ENCODE results near the gene ARAF.

ARAF gene

GRCh38 chrX:47564438-47565085, 3.6 kb downstream of the ARAF start:
- DNase-seq (ENCODE audit: low spot score) = no peak

DNA sequence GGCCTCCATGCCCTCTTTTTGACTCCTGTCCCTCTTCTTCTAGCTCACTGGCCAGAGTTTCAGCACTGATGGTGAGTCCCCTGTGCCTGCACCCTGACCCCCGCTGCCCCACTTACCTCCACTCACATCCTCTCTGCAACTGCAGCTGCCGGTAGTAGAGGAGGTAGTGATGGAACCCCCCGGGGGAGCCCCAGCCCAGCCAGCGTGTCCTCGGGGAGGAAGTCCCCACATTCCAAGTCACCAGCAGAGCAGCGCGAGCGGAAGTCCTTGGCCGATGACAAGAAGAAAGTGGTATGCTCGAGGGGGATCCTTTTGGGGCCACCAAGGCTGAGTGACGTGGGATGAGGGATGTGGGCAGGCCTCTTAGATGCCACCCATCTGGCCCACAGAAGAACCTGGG, 5.8 kb downstream of the ARAF start:
- no peak for DNase-seq (ENCODE audit: low spot score)

- DNase-seq (ENCODE audit: low spot score) = no peak
Measured at GRCh38 chrX:47568656-47569295, 7.8 kb downstream of the ARAF start.

DNA sequence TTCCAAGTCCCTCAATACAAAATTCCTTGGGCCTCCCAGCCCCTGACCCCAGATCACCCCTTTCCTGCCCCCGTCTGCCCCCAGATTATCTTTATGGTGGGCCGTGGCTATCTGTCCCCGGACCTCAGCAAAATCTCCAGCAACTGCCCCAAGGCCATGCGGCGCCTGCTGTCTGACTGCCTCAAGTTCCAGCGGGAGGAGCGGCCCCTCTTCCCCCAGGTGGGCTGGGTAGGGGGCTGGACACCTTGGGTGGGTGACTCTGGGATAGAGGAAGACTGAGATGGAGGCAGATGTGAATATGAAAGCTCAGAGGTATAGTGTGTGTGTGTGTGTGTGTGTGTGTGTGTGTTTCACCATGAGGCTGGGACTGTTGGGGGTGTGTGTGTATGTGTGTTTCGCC, 9.8 kb downstream of the ARAF start:
- DNase-seq (ENCODE audit: low spot score) = no peak

DNA sequence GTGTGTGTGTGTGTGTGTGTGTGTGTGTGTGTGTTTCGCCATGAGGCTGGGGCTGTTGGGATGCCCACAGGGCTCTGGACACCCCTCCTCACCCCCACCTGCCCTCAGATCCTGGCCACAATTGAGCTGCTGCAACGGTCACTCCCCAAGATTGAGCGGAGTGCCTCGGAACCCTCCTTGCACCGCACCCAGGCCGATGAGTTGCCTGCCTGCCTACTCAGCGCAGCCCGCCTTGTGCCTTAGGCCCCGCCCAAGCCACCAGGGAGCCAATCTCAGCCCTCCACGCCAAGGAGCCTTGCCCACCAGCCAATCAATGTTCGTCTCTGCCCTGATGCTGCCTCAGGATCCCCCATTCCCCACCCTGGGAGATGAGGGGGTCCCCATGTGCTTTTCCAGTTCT, 10.2 kb downstream of the ARAF start:
- no peak for DNase-seq (ENCODE audit: low spot score)

DNA sequence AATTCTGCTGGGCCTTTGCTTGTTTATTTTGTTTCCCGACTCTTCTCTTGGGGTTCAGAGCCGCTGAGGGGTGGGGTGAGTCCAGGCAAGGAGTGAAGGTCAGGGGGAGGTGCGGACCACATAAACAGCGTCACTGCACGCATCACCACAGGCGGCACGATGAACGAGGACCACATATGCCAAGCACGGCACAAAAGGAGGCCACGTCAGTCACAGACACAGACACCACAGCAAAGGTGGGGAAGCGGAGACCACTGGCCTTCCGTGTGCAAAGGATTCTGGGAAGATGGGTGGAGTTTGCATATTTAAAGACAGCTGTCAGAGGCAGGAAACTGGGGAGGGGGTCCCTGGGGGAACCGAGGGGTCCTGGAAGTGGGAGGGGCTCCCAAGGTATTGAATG, 10.9 kb downstream of the ARAF start:
- DNase-seq (ENCODE audit: low spot score) = no peak

- no peak for DNase-seq (ENCODE audit: low spot score)
Measured at GRCh38 chrX:47572773-47573340, 11.9 kb downstream of the ARAF start.

GRCh38 chrX:47573341-47574075, 12.5 kb downstream of the ARAF start:
- no peak for DNase-seq (ENCODE audit: low spot score)

DNA sequence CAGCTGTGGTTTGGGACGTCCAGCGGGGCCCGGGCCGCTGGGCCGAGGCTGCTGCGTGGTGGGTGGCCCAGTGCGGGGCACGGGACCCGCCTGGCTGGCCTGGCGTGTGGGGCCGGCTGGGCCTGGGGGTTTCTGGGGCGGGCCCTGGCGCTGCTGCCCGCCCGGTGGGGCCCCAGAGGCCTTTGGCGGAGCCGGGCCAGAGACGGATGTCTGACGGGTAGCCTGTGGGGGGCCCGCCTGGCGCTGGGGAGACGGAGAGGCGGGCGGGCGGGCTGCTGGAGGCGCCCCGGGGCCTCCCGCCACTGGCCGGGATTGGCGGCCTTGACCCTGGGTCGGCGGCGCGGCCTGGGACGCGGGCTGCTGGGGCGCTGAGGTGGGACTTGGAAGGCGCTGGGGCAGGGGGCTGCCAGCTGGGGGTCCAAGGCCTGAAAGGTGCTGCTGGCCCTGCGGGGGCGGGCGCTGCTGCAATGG, 13.1 kb downstream of the ARAF start:
- DNase-seq (ENCODE audit: low spot score) = no peak

- DNase-seq (ENCODE audit: low spot score) = no peak
Measured at GRCh38 chrX:47574547-47575301, 13.7 kb downstream of the ARAF start.

DNA sequence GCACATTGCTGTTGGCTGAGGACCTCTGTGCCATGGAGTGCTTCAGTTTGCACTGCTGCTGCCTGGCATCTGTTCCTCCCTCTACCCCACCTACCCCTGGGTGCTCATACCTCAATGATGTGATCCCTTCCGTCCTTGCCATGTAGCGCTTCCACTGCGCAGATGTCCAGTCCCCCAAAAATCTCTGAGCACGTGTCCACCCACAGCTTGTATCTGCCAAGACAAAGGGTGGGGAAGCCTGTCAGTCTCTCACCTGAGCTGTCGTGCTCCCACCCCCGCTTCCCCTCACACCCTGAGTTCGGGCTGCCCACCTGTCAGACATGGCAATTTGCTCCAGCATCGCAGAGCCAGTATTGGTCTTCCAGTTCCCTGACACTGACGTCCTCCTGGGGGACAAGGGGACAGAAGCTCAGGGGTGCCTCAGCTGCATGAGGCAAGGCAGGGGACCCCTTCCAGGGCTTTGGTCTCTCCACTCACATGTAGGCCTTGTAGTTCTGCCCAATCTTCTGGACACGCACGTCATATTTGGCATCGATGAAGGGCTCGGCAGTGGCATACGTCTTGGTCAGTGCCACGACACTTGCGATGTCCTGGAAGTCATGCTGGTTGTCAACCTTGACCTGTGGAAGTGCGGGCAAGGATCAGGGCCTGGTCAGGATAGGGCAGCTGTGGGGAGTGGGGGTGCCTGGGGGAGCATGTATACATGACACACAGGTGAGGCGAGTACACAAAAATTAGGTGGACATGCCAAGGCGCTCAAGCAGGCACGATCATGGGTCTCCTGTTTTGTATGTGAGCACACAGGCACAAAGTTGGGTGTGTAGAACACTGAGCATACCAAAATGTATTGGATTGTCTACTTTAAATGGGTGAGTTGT, 15.3 kb downstream of the ARAF start:
- DNase-seq (ENCODE audit: low spot score) = no peak

DNA sequence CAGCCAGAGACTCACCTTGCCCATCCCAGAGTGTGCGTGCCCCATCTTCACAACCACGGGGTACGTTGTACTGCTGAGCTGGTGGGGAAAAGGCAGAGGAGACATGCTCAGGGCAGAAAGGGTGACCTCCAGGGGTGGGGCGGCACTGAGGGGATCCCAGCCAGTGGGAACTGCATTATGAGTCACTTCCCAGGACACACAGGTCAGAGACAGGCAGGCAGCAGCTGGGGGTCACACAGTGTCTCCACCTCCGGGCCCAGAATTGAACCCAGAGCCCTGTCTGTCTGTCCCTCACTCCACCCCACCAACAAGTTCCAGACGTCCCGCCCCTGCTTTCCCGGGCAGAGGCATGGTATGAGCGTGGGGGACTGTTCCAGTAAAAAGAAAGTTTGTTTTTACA, 16.4 kb downstream of the ARAF start:
- DNase-seq (ENCODE audit: low spot score) = no peak

DNA sequence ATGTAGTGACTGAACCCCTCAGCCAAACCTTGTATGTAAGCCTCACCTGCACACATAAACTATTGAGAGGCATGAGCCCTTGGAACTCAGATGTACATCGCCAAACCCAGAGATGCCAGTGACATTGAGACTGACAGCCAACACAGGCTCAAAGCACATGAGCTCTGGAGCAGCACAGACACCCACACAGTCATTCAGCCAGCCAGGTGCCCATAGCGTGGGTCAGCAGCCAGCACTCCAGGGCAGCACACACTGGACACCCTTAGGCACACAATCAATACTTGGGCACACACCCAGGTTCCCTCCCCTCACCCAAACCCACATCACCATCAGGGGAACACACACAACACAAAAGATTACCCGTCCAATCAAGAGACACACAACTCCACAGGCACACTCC, 16.9 kb downstream of the ARAF start:
- DNase-seq (ENCODE audit: low spot score) = no peak

DNA sequence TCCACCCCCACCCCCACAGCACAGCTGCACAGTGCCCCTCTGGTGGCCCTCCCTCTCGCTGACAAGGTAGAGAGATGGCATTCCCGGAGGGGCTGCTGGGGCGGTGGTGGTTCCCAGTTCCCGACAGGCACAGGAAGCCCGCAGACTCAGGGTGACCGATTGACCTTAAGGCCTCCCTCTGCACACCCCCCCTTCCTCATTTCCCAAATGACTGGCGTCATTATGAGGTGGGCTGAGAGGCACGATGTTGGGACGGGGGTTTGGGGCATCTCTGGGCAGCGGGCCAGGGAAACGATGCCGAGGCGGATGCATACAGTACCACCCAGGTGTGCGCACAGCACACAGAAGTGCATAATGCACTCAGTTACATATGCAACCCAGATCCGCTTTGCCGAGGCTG, 17.7 kb downstream of the ARAF start:
- no peak for DNase-seq (ENCODE audit: low spot score)

DNA sequence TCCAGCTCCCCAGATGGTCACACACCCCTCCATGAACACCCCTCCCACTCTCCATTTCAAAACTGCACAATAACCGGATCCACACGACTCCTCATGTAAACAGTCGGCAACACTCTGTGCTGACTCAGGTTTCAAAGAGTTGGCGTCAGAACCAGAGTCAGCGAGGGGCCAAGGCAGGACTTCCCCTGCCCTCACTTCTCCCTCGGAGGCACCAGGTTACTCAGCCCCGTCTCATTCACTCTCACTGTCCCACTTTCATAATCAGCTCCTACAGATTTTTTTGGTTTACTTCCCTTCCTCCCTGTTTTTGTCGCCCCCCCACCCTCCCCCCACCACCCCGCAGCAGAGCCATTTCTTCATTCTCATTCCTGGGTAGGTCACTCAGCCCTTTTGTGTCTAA, 18.5 kb downstream of the ARAF start:
- peak; percentile 21 for DNase-seq (ENCODE audit: low spot score)

DNA sequence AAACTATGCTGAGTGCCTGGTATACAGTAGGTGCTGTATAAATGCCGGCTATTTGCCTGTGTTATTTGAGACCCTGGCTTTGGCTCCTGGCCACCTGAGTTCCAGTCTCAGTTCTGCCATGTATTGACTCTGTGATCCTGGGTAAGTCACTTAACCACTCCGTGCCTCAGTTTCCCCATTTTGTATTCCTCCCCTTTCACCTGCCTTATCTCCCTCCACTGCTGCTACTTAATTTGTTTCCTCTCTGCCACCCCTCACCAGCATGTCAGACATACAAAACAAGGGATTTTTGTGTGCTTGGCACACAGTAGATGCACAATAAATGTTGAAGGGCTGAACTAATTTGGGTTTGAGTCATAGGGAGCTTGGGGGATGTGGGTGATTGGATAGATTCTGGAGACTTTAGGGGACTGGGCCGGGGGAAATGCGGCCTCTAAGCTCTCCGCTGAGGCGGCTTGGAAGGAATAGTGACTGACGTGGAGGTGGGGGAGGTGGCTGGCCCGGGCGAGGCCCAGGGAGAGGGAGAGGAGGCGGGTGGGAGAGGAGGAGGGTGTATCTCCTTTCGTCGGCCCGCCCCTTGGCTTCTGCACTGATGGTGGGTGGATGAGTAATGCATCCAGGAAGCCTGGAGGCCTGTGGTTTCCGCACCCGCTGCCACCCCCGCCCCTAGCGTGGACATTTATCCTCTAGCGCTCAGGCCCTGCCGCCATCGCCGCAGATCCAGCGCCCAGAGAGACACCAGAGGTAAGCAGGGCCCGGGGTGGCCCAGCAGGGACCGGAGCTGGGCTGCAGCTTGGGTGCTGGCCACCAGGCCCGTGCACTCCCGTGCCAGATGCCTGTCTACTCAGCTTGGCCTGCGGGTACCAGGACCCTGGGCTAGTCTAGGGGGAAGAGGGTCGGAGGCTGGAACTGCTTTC, 21.0 kb downstream of the ARAF start, which contains the start of gene TIMP1:
TSS of gene TIMP1 (plus strand) at position 706 of the 917 bp plus-strand sequence. CDS start 980 bp downstream, outside the sequence.
- DNase-seq (ENCODE audit: low spot score) = peak; percentile 82

GRCh38 chrX:47583240-47583861, 22.3 kb downstream of the ARAF start:
- no peak for DNase-seq (ENCODE audit: low spot score)

DNA sequence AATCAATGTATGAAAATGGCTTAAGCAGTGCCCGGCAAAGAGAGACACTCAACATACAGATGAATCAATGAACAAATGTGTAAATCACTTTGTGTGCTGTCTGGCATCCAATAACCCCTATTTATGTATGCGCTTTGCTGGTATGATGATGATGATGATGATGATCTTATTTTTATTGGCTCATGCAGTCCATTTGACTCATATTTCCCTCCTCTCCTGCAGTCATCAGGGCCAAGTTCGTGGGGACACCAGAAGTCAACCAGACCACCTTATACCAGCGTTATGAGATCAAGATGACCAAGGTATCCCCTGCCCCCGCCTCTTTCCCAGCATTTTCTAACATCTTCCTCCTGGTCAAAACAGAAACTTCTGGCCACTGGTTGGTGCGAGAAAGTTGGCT, 23.7 kb downstream of the ARAF start:
- DNase-seq (ENCODE audit: low spot score) = no peak

GRCh38 chrX:47585273-47585672, 24.3 kb downstream of the ARAF start:
- DNase-seq (ENCODE audit: low spot score) = no peak
